Measurements from ENCODE around the gene RUNX1.

The RUNX1 gene

DNA sequence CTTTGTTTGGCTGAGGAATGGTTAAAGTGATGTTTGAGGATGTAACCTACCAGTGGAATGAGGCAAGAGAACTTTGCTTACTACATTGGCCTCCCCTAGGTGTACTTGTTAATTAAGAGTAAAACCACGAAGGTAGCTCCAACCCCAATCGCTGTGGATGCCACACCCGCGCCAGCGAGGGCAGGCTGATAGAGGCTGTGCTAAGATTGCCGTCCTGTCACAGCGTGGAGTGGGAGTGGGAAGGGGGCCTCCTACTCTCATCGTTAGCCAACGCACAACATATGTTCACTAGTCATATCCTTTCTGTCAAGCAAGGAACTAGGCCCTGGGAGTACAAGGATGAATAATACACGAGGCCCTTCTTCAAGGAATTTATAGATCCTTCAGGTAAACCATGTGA, 99.6 kb downstream of the RUNX1 start:
- no peak for DNase-seq (ENCODE audit: low read depth in 1 of 2, low spot score in 1 of 2)

DNA sequence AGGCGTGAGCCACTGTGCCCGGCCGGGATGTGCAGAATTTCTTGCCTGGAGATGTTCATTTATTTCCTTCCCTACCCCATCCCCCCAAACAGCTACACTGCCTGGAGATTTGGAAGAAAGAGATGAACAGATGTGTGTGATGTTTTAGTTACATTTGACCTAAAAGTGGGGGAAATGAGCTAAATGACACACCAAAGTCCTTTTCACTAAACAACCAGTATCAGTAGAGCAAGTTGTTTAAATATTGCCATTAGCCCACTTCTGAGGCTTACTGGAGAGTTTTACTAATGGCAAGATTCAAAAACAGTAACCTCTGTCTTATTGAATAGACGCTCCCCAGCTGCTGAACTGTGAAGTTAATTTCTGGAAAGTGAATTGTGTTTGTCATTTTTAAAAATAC, 100.1 kb downstream of the RUNX1 start:
- no peak for DNase-seq (ENCODE audit: low read depth in 1 of 2, low spot score in 1 of 2)

DNA sequence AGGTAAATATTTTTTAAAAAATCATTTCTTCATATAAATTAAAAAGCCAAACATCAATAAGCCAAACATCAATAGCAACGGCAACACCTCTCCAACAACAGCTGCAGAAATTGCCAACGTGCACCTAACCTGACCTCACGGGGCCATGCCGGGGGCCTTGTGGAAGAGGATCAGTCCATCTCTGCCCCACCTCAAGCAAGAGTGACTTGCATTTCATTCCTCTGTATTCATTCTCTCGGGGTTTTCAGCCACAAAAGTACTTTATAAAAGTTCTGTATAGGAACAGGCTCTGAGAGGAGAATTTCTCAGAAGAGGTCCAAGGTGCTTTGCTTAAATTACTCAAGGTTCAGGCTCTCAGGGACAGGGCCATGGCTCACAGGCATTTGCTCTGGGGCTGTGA, 100.9 kb downstream of the RUNX1 start:
- no peak for DNase-seq (ENCODE audit: low read depth in 1 of 2, low spot score in 1 of 2)

DNA sequence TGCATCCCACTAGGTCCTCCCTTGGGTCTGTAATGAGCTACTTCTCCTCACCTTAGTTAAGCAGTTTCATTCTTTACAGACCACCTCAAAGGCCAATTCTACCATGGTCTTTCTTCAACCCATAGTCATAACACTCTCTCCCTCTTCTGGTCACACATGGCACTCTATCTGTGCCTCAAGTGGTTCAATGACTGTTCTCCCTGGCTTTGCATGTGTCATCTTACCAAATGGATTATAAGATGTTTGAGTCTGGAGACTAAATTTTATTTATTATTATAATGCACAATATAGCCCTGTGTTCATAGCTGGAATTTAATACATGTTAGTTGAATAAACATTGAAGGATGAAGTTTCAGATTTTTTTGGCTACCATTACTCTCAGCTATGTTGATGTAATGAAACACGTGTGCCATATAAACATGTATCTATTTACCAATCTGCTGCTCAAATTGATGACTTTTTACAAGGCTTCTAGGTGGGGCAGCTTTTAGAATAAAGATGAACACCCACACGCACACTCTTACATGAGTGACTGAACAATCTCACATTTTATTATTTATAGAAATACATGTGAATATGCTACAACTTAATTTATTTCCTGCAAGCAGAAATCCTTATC, 102.1 kb downstream of the RUNX1 start:
- no peak for DNase-seq (ENCODE audit: low read depth in 1 of 2, low spot score in 1 of 2)

DNA sequence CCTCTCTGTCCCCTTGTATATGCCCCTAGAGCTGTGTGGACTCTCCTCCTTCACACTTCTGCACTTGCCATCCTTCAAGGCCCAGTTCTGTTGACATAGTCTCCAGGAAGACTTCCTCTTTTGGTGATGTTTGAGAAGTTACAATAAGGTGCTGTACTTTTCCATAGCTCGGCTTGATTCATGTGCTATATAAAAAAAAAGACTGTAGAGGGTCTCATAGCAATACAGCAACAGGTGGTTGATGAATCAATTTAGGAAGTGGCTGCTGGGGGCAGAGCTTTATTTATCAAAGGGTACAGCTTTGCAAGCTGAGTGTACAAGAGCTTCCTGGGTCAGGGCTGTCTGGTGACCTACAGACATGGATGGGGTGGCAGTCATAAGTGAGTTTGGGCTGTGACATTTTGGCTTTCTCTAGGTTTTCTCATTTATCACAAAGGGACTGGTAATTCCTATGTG, 102.7 kb downstream of the RUNX1 start:
- DNase-seq (ENCODE audit: low read depth in 1 of 2, low spot score in 1 of 2) = no peak

DNA sequence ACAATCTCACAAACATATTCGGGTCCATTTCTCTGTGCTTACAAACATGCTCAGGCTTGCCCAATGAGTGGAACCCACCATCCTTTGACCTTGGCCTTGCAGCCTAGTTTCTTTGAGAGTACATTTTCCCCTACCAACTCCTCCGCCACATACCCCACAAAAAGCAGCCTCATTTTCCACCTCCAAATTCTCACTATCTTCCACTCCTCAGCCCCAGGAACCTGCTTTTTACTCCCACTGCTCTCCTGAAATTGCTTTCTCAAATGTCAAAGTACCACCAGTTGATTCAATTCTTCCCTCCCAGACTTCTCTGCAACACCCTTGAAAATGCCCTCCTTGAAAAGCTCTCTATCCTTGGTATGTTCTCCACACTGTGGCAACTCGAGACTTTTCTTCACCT, 103.8 kb downstream of the RUNX1 start:
- no peak for DNase-seq (ENCODE audit: low read depth in 1 of 2, low spot score in 1 of 2)

DNA sequence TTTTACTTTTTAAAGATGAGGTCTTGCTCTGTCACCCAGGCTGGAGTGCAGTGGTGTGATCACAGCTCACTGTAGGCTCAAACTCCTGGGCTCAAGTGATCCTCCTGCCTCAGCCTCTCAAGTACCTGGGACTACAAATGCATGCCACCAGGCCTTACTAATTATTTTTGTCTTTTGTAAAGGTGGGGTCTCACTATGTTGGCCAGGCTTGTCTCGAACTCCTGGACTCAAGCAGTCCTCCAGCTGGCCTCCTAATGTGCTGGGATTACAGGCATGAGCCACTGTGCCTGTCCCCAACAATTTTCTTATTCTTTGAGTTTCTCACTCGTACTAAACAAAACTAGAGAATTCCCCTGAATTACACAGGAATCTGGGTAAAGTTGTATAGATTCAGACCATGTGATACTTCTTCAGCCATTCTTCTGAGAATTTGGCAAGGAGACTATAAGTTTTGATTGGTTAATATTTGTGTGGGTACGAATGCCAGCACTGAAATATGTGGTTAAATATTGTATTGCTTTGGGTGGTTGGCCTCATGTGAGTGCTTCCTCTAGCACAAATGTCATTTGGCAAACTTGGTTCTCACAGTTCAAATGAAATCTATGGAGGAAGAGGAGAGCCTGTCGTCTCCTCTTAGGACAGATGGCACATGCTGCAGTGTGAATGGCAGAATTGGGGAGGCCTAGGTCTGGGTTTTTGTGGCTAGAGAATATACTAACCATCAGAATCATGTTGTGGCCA, 104.9 kb downstream of the RUNX1 start:
- DNase-seq (ENCODE audit: low read depth in 1 of 2, low spot score in 1 of 2) = no peak

DNA sequence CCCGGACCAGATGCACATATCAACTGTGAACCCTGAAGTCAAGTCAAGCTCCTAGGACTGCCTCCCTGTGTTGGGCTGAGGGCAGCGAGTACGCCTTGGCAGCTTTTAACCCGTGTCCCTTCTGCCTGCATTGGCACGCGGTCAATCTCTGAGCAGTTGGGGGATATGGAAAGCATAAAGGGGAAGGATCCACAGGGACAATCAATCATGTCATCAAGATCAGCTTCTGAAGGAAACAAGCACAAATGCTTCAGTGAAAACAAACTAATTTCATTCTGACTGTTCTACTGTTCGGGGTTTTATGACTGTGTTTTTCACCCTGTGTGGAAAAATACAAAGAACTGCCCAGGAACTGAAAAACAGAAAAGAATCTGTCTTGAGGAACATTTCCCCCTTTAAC, 106.2 kb downstream of the RUNX1 start:
- no peak for DNase-seq (ENCODE audit: low read depth in 1 of 2, low spot score in 1 of 2)

DNA sequence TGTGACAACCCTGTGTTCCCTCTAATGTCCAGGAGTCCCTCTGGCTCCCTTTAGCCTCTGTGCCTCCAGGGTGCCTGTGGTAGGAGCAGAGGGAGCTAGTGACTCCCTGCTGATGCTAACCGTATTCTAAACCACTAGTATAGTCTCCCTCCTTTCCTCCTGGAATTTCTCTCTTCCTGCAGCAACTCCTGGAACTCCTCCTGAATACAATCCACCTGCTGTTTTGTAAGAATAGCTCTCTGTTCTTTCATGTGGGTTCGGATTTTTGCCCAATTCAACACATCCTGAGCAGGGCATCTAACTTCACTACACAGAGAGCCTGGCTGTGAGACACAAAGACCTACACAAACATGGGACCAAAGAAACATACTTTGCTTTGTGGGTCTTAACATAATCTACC, 107.9 kb downstream of the RUNX1 start:
- DNase-seq (ENCODE audit: low read depth in 1 of 2, low spot score in 1 of 2) = no peak

DNA sequence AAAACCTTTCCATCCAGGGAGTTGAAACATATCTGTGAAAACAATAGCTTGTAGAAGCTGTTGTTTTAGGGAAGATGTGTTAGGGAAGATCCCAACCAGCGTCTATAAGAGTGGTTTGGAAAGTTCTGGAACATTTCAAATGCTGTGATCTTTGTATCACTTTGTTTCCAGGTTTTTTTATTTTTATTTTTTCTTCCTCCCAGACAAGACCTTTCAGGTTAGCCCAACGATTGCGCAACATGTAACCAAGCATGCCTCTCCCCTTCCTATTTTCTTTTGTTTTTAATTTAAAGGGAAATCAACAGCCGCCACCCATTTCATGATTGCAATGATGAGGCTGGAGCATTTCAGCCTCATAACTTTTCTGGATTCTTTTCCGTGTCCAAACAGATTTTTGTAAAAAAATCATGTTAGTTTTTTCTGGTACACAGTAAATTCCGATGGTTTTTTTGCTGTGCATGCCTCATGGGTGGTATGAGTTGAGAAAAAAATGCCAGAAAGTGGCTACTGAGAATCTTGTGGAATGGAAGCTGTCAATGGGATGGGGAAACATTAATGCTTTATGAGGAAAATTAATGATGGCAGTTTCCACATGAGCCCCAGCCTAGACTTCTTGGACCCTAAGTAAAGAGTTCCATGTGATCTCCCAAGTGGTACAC, 109.3 kb downstream of the RUNX1 start:
- DNase-seq (ENCODE audit: low read depth in 1 of 2, low spot score in 1 of 2) = no peak

DNA sequence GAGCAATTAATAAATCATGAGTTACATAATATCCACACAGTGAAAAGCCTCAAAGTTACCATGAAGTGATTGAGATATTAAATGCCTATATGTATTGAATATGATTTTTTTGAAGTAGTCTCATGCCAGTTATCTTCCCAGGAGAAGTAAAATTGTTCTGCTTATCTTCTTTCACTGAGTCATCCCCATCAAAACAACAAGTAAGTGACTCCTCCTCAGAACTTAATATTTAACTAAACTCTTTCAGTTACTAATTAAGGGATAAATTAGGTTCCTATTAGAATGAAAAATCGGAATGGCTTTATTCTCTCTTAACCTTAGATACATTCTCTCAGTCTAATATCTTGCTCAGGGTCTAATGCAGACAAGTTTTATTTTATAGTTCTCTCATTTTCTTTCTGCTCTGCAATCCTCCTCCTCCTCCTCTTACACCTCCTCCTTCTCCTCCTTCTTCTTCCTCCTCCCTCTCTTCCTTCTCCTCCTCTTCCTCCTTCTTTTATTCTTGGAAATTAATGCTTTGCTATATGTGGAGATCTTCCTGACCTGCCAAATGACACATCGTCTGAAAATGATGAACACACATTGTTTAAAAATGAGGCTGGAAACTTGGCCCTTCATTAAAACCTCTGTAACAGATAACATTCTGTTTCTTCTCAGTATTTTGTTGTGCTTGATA, 110.9 kb downstream of the RUNX1 start:
- no peak for DNase-seq (ENCODE audit: low read depth in 1 of 2, low spot score in 1 of 2)

DNA sequence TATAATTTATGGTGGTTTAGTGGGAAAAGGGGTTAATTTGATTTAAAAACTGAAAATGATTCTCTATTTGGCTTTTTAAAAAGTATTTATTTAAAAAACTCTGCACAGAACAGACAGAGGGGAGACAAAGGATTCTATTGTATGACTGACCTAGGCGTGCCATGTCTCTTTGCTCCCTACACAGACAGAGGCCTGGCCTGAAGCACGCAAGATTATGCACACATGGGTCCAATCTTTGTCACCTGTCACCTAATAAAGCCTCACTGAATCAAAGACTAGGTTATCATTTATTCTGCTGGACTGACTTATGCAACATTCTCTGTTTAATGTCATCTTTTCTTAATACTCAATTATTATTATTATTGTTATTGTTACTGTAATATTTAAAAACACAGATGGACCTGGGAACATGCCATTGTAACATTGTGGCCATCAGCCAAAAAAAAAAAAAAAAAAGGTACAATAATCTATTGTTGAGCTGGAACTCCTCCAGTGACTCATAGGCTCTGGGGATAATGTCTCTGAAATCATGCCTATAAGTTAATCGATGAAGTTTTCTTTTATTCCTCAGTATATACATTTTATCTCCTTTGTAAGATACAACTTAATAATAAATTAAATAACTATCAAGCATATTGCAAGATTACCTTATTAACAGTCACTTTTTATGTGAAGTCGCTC, 112.1 kb downstream of the RUNX1 start:
- no peak for DNase-seq (ENCODE audit: low read depth in 1 of 2, low spot score in 1 of 2)

DNA sequence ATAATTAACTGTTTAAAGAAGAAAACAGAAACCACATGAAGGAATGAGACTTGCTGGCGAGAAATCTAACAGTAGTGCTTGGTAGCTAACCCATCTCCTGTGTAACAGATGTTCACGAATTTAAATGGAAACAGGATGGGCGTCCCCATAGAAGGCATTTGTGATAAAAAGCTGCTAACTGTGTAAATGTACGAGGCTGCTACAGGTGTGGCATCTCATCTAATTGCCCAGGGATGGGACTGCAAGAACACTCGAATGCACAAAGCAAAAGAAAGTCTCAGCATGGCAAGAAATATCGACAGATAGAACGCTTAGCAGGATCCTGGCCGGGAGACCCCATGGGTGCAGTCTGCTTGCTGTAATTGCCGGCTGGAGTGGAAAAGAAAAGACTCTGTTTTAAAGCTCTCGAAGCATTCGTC, 112.7 kb downstream of the RUNX1 start:
- DNase-seq (ENCODE audit: low read depth in 1 of 2, low spot score in 1 of 2) = no peak

DNA sequence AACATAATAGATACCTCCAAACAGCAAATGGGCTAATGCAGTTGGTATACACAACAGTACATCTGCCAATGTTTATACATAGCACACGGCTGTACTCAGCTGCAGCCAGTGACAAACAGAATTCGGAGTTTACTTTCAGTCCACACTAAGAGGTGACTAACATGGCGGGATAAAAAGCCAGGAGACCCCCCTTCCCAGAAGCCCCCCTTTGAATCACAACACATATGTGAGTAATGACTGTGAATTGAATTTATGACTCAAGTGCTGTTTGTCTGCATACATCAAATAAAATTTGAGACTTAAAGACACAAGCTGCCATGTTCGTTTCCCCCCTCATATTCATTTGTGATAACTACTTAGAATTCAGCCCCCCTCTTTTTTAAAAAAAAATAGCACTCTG, 113.2 kb downstream of the RUNX1 start:
- no peak for DNase-seq (ENCODE audit: low read depth in 1 of 2, low spot score in 1 of 2)

DNA sequence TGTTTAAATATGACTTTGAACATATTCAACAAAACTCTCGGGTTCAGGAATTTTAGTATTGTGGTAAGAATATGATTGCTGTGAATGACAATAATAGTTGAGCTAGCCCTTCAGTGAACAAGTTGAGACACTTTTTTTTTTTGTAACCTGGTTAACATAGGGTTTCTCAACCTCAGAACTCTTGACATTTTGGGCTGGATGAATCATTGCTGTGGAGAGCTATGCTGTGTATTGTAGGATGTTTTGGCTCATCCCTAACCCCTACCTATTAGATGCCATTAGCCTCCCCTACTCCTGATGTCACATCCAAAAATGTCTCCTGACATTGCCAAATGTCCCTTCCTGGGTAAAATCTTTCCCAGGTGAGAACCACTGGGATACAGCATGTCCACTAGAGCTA, 113.7 kb downstream of the RUNX1 start:
- DNase-seq (ENCODE audit: low read depth in 1 of 2, low spot score in 1 of 2) = no peak

DNA sequence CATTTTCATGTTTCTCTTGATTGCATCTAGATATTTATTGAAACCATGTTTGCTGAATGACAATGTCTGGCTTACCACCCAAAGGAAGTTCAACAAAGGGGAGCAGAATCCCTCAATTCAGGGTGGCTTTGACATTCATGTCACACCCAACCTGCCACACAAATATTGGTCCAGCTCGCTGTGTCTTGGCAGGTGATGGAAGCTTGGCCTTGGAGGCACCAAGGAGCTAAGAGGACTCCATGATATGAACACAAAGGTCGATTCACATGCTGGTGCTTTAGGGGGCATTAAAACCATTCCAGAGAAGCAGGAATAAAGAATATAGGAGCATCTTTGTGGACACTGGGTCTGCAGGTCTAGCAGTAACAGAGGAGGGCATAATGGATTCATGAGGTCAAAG, 114.8 kb downstream of the RUNX1 start:
- no peak for DNase-seq (ENCODE audit: low read depth in 1 of 2, low spot score in 1 of 2)

DNA sequence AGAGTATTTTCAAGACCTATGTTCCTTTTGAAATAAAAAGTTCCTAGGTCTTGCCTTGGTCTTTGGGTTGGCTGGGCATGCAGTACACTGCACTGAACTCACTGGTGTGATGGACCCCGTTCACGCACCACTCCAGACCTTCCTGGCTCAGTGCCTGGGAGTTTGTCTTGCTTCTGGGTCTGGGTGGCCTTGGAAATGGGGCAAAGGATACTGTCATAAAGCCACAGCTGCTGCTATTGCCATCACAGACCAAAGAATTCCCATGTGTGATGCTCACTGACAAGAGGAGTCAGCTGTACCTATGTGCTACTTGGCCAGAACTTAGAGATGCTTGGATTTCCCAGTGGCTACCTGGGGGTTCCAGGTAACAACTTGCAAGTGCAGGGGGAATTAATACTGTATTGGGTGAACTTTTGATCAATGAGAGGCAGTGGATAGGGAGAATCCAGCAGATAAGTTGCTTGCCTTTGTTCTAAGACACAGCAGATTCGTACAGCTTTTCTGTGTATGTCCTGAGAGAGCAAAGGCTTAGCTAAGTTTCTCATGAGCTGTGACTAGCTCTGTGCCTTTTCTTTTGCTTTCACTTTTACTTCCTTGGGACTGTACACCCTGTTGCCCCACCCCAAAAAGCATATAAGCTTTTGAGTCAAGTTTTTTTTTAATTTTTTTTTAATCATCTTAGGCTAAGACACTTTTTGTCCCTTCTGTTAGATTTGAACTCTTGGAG, 115.3 kb downstream of the RUNX1 start:
- no peak for DNase-seq (ENCODE audit: low read depth in 1 of 2, low spot score in 1 of 2)

DNA sequence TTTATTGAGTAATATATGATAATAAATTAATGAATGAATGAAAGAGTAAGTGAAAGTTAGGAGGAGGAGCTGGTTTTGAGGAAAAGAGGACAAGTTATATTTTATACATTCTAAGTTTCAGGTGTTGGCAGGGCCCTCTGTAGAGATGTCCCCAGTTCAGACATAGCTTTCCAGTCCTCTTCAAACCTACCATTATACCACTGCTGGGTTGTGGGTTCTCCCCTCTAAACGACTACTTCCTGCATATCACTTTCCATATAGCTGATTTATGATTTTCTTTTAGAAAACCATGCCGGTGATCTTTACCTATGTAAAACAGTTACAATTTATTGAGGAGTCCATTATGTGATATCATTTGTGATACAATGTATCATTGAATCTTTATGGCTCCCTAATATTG, 116.9 kb downstream of the RUNX1 start:
- no peak for DNase-seq (ENCODE audit: low read depth in 1 of 2, low spot score in 1 of 2)

DNA sequence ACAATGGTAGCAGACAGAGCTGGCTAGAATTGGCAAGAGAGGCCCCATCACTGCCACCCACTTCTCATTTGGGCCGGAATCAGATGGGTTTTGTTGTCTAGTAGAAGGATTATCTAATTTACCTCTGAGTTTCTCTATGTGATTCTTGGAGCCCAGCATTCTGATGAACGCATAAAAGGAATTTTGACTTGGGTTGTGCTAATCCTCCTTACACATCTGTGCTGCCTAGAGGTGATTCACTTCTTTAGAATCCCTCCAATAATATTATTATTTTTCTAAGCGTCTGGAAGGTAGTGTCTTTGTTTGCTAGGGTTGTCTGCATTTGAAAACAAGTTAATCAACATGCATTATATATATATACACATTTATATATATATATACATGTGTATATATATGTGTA, 118.1 kb downstream of the RUNX1 start:
- no peak for DNase-seq (ENCODE audit: low read depth in 1 of 2, low spot score in 1 of 2)

DNA sequence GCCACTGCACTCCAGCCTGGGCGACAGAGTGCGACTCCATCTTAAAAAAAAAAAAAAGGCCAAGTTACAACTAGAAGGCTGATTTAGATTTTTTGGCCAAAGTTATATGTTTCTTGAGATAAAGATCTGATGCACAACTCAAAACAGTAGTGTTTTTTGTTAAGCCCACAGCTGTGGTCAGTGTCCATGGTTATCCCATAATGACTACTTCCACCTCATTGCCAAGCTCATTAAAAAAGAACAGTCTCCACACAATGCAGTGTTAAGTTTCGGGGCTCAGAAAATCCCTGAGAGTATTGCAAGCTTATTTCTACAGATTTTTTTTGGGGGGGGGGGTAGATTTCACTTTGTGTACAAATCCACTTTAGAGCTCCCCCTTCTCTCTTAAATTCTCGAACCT, 120.5 kb downstream of the RUNX1 start:
- no peak for DNase-seq (ENCODE audit: low read depth in 1 of 2, low spot score in 1 of 2)

DNA sequence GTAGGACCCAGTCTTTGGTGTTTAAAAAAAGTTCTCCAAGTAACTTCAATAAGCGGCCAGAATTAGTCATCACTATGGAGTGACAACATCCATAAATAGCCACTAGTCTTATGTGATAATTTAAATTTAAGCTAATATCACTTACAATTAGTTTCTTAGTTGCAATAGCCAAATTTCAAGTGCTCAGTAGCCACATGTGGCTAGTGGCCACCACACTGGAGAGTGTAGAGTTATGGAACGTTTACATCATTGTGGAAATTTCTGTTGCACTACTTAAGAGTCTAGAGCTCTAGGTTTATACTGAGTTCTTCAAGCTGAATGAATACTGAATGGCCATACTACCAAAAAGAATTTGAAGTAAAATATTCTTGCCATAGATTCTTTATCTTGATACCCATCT, 121.1 kb downstream of the RUNX1 start:
- no peak for DNase-seq (ENCODE audit: low read depth in 1 of 2, low spot score in 1 of 2)

All from stimulated activated CD4-positive, alpha-beta T cell treated with anti-CD3 and anti-CD28 coated beads, Interleukin-15, amount 100 ng/mL, for 1 hour (primary cell).